ENCODE data around the gene DNAL4.

DNAL4 gene

GRCh38 chr22:38756711-38757463, 37.1 kb downstream of the DNAL4 start:
- DNase-seq: no peak

GRCh38 chr22:38755911-38756532, 37.9 kb downstream of the DNAL4 start, which contains the start of gene SUN2:
Gene SUN2, minus strand, starts transcription at chr22:38755998. Its CDS starts 3,370 bp downstream, at chr22:38752628.
- peak; percentile 53 for DNase-seq

- no peak for DNase-seq
These were observed 38.6 kb downstream of the DNAL4 start for GRCh38 chr22:38755155-38755910.

- DNase-seq: no peak
These were observed 39.2 kb downstream of the DNAL4 start for GRCh38 chr22:38754751-38755154.

GRCh38 chr22:38753948-38754750, 39.8 kb downstream of the DNAL4 start:
- no peak for DNase-seq

GRCh38 chr22:38751422-38752346, 42.3 kb downstream of the DNAL4 start:
- DNase-seq: no peak

- DNase-seq: no peak
These were observed 42.9 kb downstream of the DNAL4 start for GRCh38 chr22:38751066-38751421.

- DNase-seq: no peak
These were observed 43.3 kb downstream of the DNAL4 start for GRCh38 chr22:38750638-38751037.

- DNase-seq: no peak
These were observed 43.8 kb downstream of the DNAL4 start for GRCh38 chr22:38750104-38750503.

GRCh38 chr22:38748487-38749136, 45.3 kb downstream of the DNAL4 start:
- DNase-seq: no peak

- DNase-seq: no peak
These were observed 48.1 kb downstream of the DNAL4 start for GRCh38 chr22:38745676-38746460.

- no peak for DNase-seq
These were observed 49.0 kb downstream of the DNAL4 start for GRCh38 chr22:38744981-38745380.

- no peak for DNase-seq
These were observed 51.6 kb downstream of the DNAL4 start for GRCh38 chr22:38742176-38742942.

GRCh38 chr22:38741576-38741975, 52.4 kb downstream of the DNAL4 start:
- no peak for DNase-seq

GRCh38 chr22:38741166-38741565, 52.8 kb downstream of the DNAL4 start:
- no peak for DNase-seq

GRCh38 chr22:38740754-38741153, 53.2 kb downstream of the DNAL4 start:
- DNase-seq: no peak

- no peak for DNase-seq
These were observed 53.7 kb downstream of the DNAL4 start for GRCh38 chr22:38740116-38740723.

GRCh38 chr22:38739300-38740055, 54.5 kb downstream of the DNAL4 start:
- no peak for DNase-seq
